Stromal cell of bone marrow (primary cell): ENCODE measurements around the gene TMEM95.

Experiments used
- DNase-seq: peaks from one replicate; pipeline ENCODE4 v3.0.0-alpha.2; 2012; ENCODE audit warnings: low read depth

Gene TMEM95

GRCh38 chr17:7379134-7379533 lies 24.2 kb downstream of the TMEM95 start:
- DNase-seq, result no peak

- DNase-seq, result no peak
Measured at GRCh38 chr17:7380321-7380720, 25.4 kb downstream of the TMEM95 start.

- no peak for DNase-seq
Measured at GRCh38 chr17:7380855-7381683, 26.1 kb downstream of the TMEM95 start, which contains the start of gene TNK1. TNK1 (plus strand) TSS chr17:7381089; CDS start chr17:7382927, 1,838 bp downstream.

GRCh38 chr17:7382901-7383300 lies 27.9 kb downstream of the TMEM95 start:
- no peak for DNase-seq

- no peak for DNase-seq
Measured at GRCh38 chr17:7383371-7383741, 28.4 kb downstream of the TMEM95 start.

- no peak for DNase-seq
Measured at GRCh38 chr17:7383742-7384488, 29.0 kb downstream of the TMEM95 start.

GRCh38 chr17:7384489-7385081 lies 29.6 kb downstream of the TMEM95 start:
- DNase-seq, result no peak

- no peak for DNase-seq
Measured at GRCh38 chr17:7388856-7389255, 33.9 kb downstream of the TMEM95 start.

GRCh38 chr17:7389924-7390910 lies 35.3 kb downstream of the TMEM95 start:
- no peak for DNase-seq

GRCh38 chr17:7391307-7391706 lies 36.4 kb downstream of the TMEM95 start:
- no peak for DNase-seq

GRCh38 chr17:7392696-7393612 lies 38.0 kb downstream of the TMEM95 start:
- no peak for DNase-seq

- DNase-seq, result no peak
Measured at GRCh38 chr17:7393613-7394451, 38.9 kb downstream of the TMEM95 start.

- DNase-seq, result peak; percentile 74
Measured at GRCh38 chr17:7394452-7395191, 39.7 kb downstream of the TMEM95 start, which contains the start of gene PLSCR3. PLSCR3 (minus strand) TSS chr17:7394525; CDS start chr17:7394110, 415 bp downstream.

- DNase-seq, result no peak
Measured at GRCh38 chr17:7396147-7396546, 41.2 kb downstream of the TMEM95 start.

GRCh38 chr17:7398612-7399011 lies 43.7 kb downstream of the TMEM95 start:
- no peak for DNase-seq

- DNase-seq, result no peak
Measured at GRCh38 chr17:7403043-7403726, 48.2 kb downstream of the TMEM95 start.

- peak; percentile 55 for DNase-seq
Measured at GRCh38 chr17:7403727-7403976, 48.7 kb downstream of the TMEM95 start.

GRCh38 chr17:7403977-7404736 lies 49.2 kb downstream of the TMEM95 start, which contains the start of gene TMEM256:
TMEM256 (minus strand) TSS chr17:7404097; CDS start chr17:7404084, 13 bp downstream.
- peak; percentile 100 for DNase-seq
